NCI-H226 (cell line): Measurements from ENCODE around the gene DSCAM.

Experiments
- DNase-seq: peaks from one replicate; pipeline ENCODE4 v3.0.0-alpha.2; 2015

The DSCAM gene

DNA sequence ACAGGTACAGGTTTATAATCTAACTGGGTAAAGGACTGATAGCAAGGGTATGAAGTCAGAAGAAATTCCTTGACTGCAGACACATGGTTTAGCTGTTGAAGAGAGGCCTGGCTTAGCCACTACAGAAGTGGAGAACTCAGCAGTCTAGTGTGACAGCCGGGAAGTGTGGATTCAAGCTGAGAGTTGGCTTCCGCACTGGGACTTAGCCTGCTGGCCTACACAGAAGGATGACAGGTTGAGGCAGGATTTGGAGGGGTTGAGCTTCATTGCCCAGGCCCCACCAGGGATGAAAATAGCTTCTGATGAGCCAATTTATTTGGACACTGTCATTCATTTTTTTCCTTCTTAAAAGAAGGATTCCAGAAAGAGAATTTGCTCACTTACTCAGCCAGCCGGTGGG lies 695.3 kb downstream of the DSCAM start:
- no peak for DNase-seq

DNA sequence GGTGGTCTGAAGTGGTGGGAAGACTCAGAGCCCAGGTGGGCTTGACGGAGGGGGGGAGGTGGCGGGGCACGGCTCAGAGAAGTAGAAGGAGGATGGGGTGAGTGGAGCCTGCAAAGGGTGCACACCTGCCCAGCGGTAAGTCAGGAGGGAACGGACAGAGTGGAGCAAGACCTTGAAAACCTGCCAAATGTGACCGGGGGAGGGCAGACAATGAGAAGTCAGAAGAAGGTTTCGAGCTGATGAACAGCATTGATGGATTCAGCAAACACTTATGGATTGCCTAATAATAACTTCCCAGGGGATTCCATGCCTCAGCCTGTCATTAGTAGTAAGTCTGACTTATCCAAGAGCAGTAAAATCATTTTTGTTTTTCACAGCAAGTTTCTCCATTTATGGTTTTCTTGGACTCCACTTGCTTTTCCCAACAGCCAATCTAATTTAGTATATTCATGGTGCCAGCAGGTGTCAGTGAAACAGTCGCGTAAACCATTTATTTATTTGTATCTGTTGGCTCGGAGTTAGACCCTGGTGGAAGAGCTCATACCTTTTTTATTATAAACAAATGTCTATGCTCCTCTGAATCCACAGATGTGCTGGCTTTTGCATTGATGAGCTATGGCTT lies 700.6 kb downstream of the DSCAM start:
- DNase-seq = no peak

DNA sequence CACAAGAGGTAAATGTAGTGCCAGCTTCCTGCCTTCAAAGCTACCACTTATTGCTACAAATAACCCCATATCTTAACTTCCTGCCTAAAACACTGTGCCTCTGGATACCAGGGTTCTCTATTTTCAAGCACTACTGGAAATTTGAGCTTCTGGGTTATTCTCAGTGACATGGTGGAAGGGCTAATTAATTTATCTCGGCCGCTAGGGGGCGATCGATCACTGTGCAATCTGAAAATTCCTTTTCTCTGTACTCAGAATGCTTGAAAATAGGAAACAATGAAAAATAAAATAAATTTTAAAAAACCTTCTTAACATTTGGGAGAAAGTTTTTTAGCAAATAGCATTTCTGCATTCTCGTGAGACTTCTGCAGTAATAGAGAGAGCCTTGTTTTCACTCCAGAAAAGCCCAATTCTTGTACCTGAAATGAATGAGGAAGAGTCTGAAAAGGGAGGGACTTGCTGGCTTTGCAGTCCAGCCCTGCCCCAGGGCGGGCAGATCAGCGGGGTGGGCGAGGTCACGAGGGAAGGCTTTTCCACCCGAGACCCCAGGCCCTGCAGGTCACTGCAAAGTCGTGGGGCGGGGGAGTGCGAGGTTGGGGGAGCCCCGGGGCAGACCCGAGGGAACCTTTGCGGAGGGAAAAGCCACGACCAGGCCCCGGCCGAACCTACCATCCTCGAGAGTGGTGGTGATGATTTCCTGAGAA lies 703.0 kb downstream of the DSCAM start:
- no peak for DNase-seq

DNA sequence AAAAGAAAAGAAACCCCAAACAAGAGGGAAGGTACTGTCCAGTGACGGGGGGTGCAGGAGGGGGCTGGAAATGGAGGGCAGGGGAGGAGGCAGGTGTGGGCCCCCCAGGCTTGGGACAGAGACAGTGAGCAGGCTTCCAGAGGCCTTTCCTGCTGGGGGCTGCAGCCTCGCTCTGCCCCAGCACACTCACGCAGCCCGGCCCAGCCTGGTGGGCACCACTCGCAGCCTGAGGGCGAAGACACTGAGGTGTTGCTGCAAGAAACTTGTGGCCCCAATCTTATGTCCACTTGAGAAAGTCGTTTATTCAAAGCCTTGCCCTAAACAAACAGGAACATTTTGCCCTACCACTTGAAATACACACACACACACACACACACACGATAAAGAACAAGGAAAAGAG lies 705.3 kb downstream of the DSCAM start:
- no peak for DNase-seq

DNA sequence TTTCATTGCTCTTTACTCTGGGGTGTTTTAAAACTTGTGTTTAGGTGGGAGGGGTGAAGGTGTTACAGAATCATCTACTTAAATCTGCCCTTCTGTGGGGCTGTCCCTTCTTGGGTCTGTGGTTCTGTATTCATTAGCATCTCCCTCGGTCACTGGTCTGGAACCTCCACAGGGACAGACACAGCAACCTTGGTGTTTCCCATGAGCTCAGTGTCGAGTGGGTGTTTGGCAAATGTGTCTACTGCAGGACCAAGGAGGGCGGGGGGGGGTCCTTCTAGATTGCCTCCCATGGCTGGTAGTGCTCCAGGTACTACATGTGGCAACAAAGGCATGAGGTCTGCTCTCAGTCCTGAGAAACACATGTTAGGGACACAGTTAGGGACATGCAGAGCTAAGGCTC lies 706.3 kb downstream of the DSCAM start:
- DNase-seq = no peak

DNA sequence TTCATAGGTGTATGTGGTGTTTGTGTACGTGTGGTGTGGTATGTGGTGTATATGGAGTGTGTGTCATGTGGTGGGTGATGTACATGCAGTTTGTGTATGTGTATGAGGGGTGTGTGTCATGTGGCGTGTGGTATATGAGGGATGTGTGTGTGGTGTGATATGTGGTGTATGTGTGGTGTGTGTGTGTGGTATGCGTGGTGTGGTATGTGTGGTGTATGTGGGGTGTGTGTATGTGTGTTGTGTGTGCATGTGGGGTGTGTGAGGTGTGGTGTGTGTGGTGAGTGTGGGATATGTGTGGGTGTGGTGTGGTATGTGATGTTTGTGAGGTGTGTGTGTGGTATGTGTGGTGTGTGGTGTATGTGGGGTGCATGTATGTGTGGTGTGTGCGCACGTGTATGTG lies 707.3 kb downstream of the DSCAM start:
- no peak for DNase-seq

DNA sequence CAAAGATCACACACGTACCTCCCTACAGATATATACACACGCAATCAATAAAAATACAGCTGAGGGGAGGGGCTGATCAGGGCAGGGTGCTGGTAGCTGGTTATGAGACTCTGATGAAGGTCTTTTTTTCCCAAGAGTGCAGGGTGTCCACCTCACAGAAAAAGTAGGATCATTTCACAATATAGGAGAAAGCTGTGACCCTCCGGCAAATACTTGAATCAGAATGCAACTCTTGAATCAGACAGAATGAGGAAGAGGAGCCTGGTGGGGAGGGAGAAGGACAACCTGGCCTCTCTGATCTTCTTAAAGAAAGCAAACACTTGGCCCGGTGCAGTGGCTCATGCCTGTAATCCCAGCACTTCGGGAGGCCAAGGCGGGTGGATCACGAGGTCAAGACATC lies 710.4 kb downstream of the DSCAM start:
- DNase-seq = no peak

DNA sequence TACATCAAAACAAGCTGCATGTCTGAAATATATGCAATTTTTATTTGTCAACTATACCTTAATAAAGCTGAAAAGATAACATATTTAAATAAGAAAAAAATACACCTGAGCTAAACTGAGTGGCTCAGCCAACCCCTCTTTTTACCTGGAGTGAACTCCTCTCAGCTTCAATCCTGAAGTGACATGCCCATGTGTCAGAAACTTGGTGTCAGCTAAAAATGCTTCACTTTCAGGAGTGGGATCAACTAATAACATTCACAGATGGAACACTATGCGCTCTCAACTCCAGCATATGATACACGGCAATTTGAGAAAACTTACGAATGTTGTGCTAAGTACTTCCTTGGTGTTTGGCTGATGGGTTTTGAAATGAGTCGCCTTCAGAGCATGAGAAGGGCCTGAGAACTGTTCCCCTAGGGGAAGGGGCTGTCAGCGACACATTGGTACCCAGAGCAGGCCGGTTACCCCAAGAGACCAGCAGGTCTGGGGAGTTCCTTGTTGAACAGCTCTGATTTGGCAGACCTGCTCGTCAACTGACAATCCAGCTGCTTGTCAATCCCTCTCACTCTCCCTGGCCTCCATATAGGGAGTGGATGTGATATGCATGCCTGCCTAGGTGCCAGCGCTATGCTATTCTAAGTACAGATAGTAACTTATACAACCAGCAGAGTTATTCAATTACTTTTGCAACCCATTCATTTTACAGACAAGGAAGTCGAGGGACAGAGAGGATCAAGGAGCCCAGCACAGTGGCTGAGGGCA lies 712.0 kb downstream of the DSCAM start:
- no peak for DNase-seq

DNA sequence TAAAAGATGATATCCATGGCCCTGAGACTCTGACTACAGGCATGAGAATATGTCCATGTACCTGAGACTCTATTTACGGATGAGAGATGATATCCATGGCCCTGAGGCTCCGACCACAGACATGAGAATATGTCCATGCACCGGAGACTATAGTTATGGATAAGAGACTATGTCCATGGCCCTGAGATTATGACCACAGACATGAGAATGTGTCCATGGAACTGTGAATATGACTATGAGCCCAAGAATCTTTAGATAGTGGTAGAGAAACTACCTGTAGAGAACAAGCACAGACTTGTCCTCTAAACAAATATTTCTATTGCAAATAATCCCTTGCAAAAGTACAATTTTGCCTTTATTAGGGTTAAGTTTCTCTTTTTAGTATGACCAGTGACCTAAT lies 716.5 kb downstream of the DSCAM start:
- DNase-seq = no peak

DNA sequence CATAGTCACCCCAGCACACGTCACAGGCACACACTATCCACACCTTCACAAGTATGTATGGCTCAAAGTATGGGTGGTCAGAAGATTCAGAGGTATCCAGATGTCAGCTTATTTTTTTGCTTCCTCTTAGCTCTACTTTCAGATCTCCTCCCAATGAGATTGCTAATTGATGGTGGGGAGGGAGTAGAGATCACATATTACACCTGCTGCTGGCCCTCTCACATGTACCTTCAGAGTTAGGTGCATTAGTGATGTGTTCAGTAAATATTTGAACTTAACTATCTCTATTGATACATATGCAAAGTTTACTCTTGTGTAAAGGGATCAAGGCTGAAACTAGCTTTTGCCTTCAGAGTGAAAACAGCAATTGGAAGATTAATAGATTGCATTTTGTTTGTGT lies 717.1 kb downstream of the DSCAM start:
- DNase-seq = no peak

DNA sequence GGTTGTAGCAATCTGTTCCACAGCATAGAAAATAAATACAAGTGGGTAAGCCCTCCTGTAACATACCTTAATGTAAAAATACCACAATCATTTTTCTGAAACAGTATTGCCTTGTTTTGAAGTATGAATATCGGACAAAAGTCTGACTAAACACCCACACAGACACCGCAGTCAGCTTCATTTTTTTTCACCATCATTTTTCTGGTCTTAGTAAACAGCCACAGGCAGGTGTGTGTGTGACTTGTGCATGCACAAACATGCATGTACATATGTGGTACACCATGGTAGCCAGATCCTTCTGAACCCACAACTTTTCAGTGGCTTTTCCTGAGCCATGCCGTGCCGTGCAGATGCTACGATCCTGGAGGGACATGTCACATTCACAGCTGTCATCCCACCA lies 718.1 kb downstream of the DSCAM start:
- DNase-seq = no peak

DNA sequence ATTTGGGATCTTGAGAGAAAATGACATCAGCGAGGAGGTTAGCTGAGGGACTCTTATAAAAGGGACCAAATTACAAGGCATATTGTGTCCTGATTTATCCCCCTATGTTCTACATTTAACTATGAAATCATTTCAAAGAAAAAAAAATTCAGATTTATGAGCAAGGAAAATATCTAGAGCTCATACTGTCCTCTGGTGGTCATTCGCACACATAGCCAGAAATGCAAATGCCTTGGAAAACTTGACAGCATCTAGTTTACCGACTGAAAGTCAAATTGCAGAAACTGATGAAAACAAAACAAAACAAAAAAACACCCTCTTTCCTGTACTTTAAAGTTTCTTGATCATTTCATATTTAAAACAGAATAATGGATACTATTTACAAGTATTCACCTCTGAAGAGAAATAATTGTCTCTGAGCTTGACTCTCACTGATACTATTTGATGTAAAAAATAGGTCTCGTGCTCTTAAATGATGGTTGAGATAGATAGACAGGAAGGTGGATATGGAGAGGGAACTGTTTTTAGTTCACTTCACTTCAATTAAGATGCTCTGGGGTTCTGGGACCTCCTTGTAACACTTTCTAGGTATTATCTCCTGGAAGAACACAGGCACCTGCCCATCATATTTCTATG lies 725.9 kb downstream of the DSCAM start:
- DNase-seq = no peak

DNA sequence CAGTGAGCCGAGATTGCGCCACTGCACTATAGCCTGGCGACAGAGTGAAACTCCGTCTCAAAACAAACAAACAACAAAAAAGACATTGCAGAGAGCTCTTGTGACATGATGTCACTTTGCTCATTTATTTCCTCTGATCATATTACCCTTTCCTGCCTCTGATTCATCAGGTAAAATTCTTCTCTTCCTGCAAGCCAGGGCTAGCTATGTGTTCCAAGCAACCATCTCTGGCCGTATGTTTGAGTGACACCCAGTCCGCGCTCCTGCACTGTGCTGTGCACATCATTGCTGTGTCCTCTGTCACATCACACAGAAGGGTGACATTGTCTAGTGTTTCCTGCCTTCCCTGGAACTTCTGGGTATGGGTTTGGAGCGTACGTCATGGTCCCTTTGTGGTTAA lies 728.4 kb downstream of the DSCAM start:
- DNase-seq = no peak

DNA sequence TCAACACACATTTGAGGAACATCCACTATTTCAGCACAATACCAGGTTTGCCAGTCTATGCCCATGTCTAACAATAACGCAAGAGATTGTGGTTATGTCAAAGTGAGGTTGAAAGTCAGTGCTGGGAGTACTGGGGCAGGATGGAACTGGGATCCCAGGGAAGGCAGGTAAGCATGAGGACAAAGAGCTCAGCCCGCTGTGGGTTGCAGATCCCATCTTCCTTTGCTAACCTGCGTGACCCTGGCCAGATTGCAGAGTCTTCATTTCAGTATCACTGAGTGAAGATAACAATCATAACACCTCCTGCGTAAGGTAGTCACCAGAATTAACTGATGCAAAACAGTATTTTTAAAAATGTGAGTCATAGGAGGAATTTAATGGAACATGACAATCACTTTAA lies 729.7 kb downstream of the DSCAM start:
- DNase-seq = no peak

DNA sequence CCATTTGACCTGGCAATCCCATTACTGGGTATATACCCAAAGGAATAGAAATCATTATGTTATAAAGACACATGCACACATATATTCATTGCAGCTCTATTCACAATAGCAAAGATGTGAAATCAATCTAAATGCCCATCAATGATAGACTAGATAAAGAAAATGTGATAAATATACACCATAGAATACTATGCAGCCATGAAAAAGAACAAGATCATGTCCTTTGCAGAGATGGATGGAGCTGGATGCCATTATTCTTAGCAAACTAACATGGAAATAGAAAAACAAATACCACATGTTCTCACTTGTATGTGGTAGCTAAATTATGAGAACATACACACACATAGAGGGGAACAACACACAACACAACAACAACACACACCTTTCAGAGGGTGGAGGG lies 731.2 kb downstream of the DSCAM start:
- DNase-seq = no peak

DNA sequence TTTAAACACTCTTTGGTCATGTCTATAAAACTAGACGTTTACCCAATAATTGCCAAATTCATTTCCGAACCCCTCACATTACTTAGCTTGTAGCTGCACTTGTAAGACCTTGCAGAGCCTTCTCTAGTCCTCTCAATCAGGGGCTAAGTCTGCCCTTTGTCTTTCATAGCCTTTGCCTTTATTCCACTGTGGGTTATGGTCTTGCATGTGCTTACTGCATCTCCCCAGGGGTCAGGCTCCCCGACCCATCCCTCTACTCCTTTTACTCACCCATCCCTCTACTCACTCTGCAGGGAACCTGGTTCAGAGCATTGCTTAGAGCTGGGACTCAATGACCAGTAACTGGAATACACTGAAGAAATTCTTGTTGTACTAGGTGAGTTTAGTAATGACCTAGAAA lies 744.3 kb downstream of the DSCAM start:
- DNase-seq = no peak

DNA sequence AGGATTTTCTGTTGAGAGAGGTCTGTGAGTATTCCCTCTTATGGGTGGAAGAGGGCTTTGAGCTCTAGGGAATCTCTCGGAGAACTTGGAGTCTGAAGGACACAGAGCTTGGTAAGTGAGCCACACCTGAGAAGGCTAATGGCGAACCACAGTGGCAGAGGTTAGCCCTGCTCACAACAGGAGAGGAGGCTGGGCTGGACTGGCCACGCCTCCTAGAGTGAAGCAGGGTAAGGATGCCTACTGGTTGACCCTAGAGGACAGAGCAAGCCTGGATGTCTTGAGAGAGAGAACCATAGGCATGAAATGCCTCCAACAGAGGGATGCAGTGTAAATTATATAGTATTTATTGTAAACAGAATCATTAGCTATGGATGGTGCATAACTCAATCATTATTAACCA lies 747.1 kb downstream of the DSCAM start:
- no peak for DNase-seq

DNA sequence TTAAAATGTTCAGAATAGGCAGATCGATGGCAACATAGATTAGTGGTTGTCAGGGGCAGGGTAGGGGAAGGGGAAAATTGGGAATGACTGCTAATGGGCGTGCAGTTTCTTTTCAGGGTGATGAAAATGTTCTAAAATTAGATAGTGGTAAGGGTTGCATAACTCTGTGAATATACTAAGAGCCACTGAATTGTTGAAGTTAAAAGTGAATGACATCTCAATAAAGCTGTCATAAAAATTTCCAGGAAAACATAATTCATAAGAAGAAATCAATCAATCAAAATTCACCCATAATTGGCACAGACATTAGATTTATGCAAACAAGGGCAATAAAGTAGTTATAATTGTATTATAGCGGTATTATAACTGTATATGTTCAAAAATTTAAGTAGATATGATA lies 751.5 kb downstream of the DSCAM start:
- no peak for DNase-seq

DNA sequence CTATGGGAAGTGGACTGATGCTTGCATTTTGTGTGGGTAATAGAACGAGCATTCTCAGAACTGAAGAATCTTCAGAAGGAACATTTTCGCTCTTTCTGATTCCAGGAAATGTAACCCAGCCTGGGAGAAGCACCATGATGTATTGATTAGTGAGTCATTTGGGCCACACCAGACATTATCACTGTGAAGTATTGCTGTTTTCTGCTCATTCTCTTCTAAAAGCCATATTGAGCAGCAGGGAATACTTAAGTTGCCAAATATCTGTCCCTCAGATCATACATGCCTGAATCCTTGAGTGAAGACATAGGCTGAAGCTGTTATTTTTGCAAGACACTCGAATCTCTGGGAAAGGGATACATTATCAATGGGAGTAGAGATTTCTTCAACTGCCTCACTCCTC lies 766.6 kb downstream of the DSCAM start:
- no peak for DNase-seq

DNA sequence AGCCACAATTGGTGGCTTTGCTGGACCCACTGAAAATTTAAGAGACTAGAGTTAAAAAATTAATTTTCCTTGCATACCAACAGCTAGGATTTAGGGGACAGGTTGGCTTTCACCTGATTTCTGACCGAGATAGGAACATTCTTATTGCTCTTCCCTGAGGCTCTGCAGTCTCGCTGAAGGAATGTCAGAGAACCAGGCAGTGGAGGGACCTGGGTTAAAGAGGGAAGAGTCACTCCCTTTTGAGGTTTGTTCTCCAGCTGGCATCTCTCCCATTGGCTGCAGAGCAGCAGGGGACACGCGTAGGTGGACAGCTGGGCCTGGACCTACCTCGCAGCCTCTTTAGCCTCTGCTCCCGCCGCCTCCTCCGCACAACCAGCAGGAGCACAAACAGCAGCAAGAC lies 772.2 kb downstream of the DSCAM start:
- no peak for DNase-seq

DNA sequence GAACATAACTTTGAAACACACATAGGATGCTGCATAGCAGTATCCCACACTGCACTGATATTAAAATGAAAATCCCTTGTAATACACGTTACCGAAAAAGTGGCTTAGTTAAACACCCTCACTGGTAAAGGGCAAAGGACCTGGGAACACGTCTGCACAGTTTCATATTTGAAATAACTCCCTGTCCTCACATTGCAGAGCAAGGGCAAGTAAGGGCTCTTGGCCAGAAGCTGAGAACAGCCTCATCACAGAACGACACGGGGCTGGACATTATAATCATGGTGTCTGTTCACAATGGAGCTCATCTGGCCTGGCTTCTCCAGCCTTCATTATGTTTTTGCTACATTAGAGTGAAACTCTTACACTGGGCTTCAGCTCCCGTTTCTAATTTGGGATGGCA lies 772.8 kb downstream of the DSCAM start:
- no peak for DNase-seq

DNA sequence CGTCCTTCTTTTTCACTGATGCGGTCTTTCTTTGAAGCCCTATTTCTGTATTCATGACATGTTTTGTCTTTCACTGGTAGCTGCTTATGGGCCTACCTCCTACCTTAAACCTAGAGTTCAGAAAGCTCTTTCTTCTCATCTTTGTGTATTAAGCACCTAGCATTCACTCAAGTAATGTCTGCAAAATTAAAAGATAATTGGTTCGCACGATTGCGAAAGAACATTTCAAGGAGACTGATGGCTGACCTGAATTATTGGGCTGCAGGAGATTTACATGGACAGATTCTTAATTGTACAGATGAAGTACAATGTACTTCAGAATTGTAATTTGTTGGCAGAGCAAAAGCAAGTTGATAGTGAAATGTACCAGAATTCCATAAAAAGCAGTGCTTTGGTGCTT lies 773.3 kb downstream of the DSCAM start:
- DNase-seq = no peak

DNA sequence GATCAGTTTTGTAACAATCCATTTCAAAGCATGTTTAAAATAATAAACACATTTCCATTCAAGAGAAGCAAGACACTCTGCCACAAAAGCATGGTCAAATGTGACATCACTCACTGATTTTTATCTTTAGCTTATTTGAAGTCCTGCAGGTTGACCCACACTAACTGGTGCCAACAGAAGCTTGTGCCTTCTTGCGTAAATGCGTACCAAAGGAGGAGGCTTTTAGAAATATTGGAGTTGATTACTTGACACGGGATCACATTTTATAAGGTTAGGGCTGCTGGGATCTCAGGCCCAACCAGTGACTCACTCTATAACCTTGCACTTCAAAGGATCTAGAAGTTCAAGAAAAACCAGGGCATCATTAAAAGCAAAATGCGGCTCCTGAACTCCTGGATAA lies 776.1 kb downstream of the DSCAM start:
- no peak for DNase-seq

DNA sequence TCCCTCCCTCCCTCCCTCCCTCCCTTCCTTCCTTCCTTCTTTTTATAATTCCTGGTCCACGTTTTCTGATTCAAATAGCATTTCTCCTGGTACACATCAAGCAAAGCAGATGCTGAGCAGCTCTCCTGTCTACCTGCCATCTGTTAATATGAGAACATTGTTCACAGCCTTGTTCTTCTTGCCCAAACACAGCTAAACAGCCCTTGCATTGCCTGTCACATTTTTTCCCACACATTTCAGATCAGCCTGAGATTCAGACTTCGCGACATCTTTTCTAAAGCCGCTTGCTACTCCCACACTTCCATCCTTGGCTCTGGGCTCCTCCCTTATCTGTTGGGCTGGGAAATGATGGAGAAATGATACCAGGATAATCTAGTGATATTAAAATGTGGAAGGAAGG lies 779.2 kb downstream of the DSCAM start:
- DNase-seq = no peak
